Omental fat pad (tissue), 4 donors: ENCODE data around the gene PRKAG2. TPM values are rescaled to one million over a fixed set of nuclear protein-coding genes. Genes with fewer than 3 reads are reported as not detected.

Experiments used
- ATAC-seq: fragments of 150-250 bp; one replicate; pipeline ENCODE4 v1.9.1; 2016; ENCODE audit warnings: mild to moderate bottlenecking, moderate library complexity; ENCODE audit not compliant: low FRiP score
- DNase-seq: peaks from one replicate; pipeline ENCODE4 v3.0.0-alpha.2; 2019; ENCODE audit warnings: low spot score
- CTCF ChIP-seq, 3 donors: fragments of 450-650 bp; IDR thresholded peaks; one replicate each; pipeline ENCODE4 v1.5.1; 2016 to 2017; ENCODE audit warnings: antibody characterized with exemption in 3 of 3, mild to moderate bottlenecking in 3 of 3, moderate library complexity in 2 of 3
- total RNA-seq, 4 donors: library from RNA; depleted of rRNA; stranded (reverse); fragments of >200 nt; gene quantifications; one replicate each; pipeline ENCODE4 v1.1.0, GENCODE V29; 2016

Gene PRKAG2
- total RNA-seq, 4 donors from 2014 or later, result 31.6 to 49.5 (median 36.9) TPM

GRCh38 chr7:151779255-151779654 is 97.7 kb downstream of the PRKAG2 start:
- ATAC-seq (no peak), DNase-seq (no peak)
- TF ChIP-seq CTCF (IDR thresholded peaks at IDR 0.05), result no peak

GRCh38 chr7:151777908-151778670 is 98.8 kb downstream of the PRKAG2 start:
- no peak for DNase-seq
- no peak for ATAC-seq
- no peak for TF ChIP-seq CTCF (IDR thresholded peaks at IDR 0.05)

- TF ChIP-seq CTCF (IDR thresholded peaks at IDR 0.05), result no peak
- no peak for ATAC-seq
- no peak for DNase-seq
Observed at GRCh38 chr7:151777495-151777880, 99.4 kb downstream of the PRKAG2 start.

- TF ChIP-seq CTCF (IDR thresholded peaks at IDR 0.05), result no peak
- ATAC-seq (no peak), DNase-seq (no peak)
Observed at GRCh38 chr7:151776876-151777494, 99.9 kb downstream of the PRKAG2 start.

GRCh38 chr7:151776446-151776845 is 100.5 kb downstream of the PRKAG2 start:
- DNase-seq (no peak), ATAC-seq (no peak)
- no peak for TF ChIP-seq CTCF (IDR thresholded peaks at IDR 0.05)

- TF ChIP-seq CTCF (IDR thresholded peaks at IDR 0.05), result no peak
- ATAC-seq (no peak), DNase-seq (no peak)
Observed at GRCh38 chr7:151775547-151776443, 101.1 kb downstream of the PRKAG2 start.
